DND-41 (cell line): ENCODE measurements around the gene TM7SF3.
"Not testable (repeated sequence)": the region's sequence is repeated elsewhere in the genome, so short reads cannot be mapped to it uniquely, and the experiment has no call there.

Experiments
- ATAC-seq: fragments of 200-7000 bp; cut with Tn5 transposase; 3 replicates; pipeline ENCODE4 v1.9.1; 2021; ENCODE audit warnings: low read depth; ENCODE audit not compliant: insufficient read depth
- DNase-seq: peaks from one replicate; pipeline ENCODE4 v3.0.0-alpha.2; 2020
- H2AFZ ChIP-seq: 2 replicates; pipeline ENCODE4 v1.6.0; 2012; ENCODE audit warnings: low read depth, low read length
- H3K27ac ChIP-seq: 2 replicates; pipeline ENCODE4 v1.5.1; 2012; ENCODE audit warnings: low read length, inconsistent platforms
- H3K27me3 ChIP-seq: fragments of 200-600 bp; sonication (generic); 2 replicates; pipeline ENCODE4 v1.6.0; 2012; ENCODE audit warnings: low read length, mild to moderate bottlenecking, inconsistent platforms; ENCODE audit not compliant: insufficient read depth, poor library complexity
- H3K36me3 ChIP-seq: 2 replicates; pipeline ENCODE4 v1.5.1; 2012; ENCODE audit warnings: low read length, inconsistent platforms; ENCODE audit not compliant: insufficient read depth
- H3K4me1 ChIP-seq: 2 replicates; pipeline ENCODE4 v1.5.1; 2012; ENCODE audit warnings: mild to moderate bottlenecking, low read length; ENCODE audit not compliant: insufficient read depth
- H3K4me2 ChIP-seq: 2 replicates; pipeline ENCODE4 v1.6.0; 2012; ENCODE audit warnings: mild to moderate bottlenecking, moderate library complexity, low read length, inconsistent platforms; ENCODE audit not compliant: insufficient read depth
- H3K4me3 ChIP-seq, 2 experiments: fragments of 200-600 bp in 1 of 2; shearing (Covaris generic) in 1 of 2; 2 replicates each; pipeline ENCODE4 v1.5.1; 2012 to 2016; ENCODE audit warnings: inconsistent platforms in 2 of 2, low read length in 2 of 2, mild to moderate bottlenecking in 2 of 2, low read depth in 1 of 2, moderate library complexity in 1 of 2
- H3K79me2 ChIP-seq: 2 replicates; pipeline ENCODE4 v1.6.0; 2012; ENCODE audit warnings: low read length, inconsistent platforms; ENCODE audit not compliant: insufficient read depth
- H3K9ac ChIP-seq: 2 replicates; pipeline ENCODE4 v1.6.0; 2012; ENCODE audit warnings: low read depth, mild to moderate bottlenecking, inconsistent platforms, low read length, moderate library complexity
- H3K9me3 ChIP-seq: 2 replicates; pipeline ENCODE4 v1.5.1; 2012; ENCODE audit warnings: low read length, moderate library complexity, mild to moderate bottlenecking, inconsistent platforms; ENCODE audit not compliant: insufficient read depth, severe bottlenecking
- H4K20me1 ChIP-seq: 2 replicates; pipeline ENCODE4 v1.6.0; 2012; ENCODE audit warnings: low read length; ENCODE audit not compliant: insufficient read depth
- EZH2 ChIP-seq: IDR thresholded peaks from 3 replicates; pipeline ENCODE4 v1.6.1; 2012; ENCODE audit warnings: borderline replicate concordance, low read depth, mild to moderate bottlenecking, moderate library complexity, low read length, inconsistent platforms; ENCODE audit not compliant: severe bottlenecking
- TF ChIP-seq, protein P1 (sequence below): IDR thresholded peaks from 2 replicates; pipeline ENCODE4 v1.5.1; 2012; ENCODE audit warnings: borderline replicate concordance, low read length, moderate library complexity, mild to moderate bottlenecking; ENCODE audit not compliant: poor library complexity, severe bottlenecking; ENCODE audit errors: extremely low read depth

Gene TM7SF3

DNA sequence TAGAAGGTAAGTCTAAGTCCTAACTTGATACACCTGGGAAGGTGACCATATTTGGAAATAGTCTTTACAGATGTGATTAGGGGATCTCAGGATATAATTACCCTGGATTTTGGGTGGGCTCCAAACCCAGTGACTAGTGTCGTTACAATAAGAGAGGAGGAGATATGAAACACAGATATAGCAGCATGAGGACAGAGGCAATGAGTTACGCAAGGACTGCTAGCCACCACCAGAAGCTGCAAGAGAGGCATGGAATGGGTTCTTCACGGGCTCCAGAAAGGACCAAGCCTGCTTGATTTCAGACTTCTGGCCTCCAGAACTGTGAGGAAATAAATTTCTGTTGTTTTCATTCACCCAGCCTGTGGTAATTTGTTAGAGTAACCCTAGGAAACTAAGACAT, 47.3 kb downstream of the TM7SF3 start:
- Histone ChIP-seq H3K4me1 (no peaks in the 10 kb centered on the region), H4K20me1 (no peaks in the 10 kb centered on the region), H3K9ac (no peak overlapping the region), H3K4me3 (no peak overlapping the region), H3K27ac (no peak overlapping the region), H3K36me3 (peaks cover 81% of the 10 kb centered on the region), H2AFZ (no peak overlapping the region), H3K27me3 (no peaks in the 10 kb centered on the region), H3K9me3 (no peaks in the 10 kb centered on the region), H3K4me2 (no peak overlapping the region), H3K79me2 (no peaks in the 10 kb centered on the region)
- no peak for TF ChIP-seq EZH2
- TF ChIP-seq, protein P1, sequence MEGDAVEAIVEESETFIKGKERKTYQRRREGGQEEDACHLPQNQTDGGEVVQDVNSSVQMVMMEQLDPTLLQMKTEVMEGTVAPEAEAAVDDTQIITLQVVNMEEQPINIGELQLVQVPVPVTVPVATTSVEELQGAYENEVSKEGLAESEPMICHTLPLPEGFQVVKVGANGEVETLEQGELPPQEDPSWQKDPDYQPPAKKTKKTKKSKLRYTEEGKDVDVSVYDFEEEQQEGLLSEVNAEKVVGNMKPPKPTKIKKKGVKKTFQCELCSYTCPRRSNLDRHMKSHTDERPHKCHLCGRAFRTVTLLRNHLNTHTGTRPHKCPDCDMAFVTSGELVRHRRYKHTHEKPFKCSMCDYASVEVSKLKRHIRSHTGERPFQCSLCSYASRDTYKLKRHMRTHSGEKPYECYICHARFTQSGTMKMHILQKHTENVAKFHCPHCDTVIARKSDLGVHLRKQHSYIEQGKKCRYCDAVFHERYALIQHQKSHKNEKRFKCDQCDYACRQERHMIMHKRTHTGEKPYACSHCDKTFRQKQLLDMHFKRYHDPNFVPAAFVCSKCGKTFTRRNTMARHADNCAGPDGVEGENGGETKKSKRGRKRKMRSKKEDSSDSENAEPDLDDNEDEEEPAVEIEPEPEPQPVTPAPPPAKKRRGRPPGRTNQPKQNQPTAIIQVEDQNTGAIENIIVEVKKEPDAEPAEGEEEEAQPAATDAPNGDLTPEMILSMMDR = no peak
- ATAC-seq (0 out of 3 replicates have a peak, but pooled peaks have one; percentile 5), DNase-seq (no peak)

GRCh38 chr12:26963413-26963812, 50.8 kb downstream of the TM7SF3 start:
- Histone ChIP-seq H3K36me3 (peaks cover 80% of the 10 kb centered on the region), H3K4me2 (no peak overlapping the region), H3K9ac (no peak overlapping the region), H3K9me3 (no peaks in the 10 kb centered on the region), H2AFZ (no peak overlapping the region), H4K20me1 (no peaks in the 10 kb centered on the region), H3K27ac (no peak overlapping the region), H3K79me2 (0 out of 2 replicates have a peak, but pooled peaks cover 2% of the 10 kb centered on the region), H3K4me1 (no peaks in the 10 kb centered on the region), H3K4me3 (no peak overlapping the region), H3K27me3 (no peaks in the 10 kb centered on the region)
- DNase-seq (no peak), ATAC-seq (no peak)
- no peak for TF ChIP-seq EZH2
- TF ChIP-seq, protein P1 = no peak

DNA sequence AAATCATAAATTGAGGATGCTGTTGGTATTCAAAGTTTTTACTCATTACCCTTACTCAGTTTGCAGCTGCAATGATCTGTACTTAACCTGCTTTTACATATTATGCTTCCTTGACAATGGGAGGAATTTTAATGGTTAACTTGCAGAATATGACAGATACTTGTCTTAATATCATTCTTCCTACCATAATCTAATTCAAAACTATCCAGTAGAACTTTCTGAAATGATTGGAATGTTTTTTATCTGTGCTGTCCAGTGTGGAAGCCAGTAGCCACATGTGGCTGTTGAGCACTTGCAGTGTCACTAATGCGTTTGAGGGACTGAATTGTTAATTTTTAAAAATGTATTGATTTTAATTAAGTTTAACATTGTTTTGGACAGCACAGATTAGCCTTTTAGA, 52.4 kb downstream of the TM7SF3 start:
- Histone ChIP-seq H3K9me3 (no peaks in the 10 kb centered on the region), H3K27ac (no peak overlapping the region), H3K36me3 (peaks cover 83% of the 10 kb centered on the region), H3K9ac (no peak overlapping the region), H3K27me3 (no peaks in the 10 kb centered on the region), H3K4me2 (no peak overlapping the region), H2AFZ (no peak overlapping the region), H4K20me1 (no peaks in the 10 kb centered on the region), H3K4me1 (no peaks in the 10 kb centered on the region), H3K4me3 (no peak overlapping the region), H3K79me2 (peaks cover 6% of the 10 kb centered on the region)
- DNase-seq (no peak), ATAC-seq (no peak)
- TF ChIP-seq EZH2 = no peak
- TF ChIP-seq, protein P1 = no peak

- not testable (repeated sequence) for ATAC-seq, H3K27ac ChIP-seq
Observed at GRCh38 chr12:26961391-26961790, 52.8 kb downstream of the TM7SF3 start.

More at GRCh38 chr12:26961391-26961790, 52.8 kb downstream of the TM7SF3 start:
- H3K9ac ChIP-seq, H3K4me2 ChIP-seq, H3K9me3 ChIP-seq, H3K79me2 ChIP-seq, H3K4me1 ChIP-seq, H3K4me3 ChIP-seq, H3K27me3 ChIP-seq, H4K20me1 ChIP-seq, DNase-seq, H2AFZ ChIP-seq: not testable (repeated sequence)
- H3K36me3 ChIP-seq = peaks cover 84% of the 10 kb centered on the region
